Stimulated activated memory B cell treated with anti-CD40 and anti-IgM and Interleukin-4, amounts not matched to agents 10 μg/mL and 1 μg/mL and 100 μg/mL, for 72 hours (primary cell): Measurements from ENCODE around the gene SLX9.

Source experiments
- ATAC-seq: fragments of 150-1000 bp; cut with Tn5 transposase; 2 replicates; pipeline ENCODE4 v1.10.0; 2021
- H3K27ac Mint-ChIP-seq: one replicate; pipeline ENCODE4 v1.8.0; 2022; ENCODE audit warnings: mild to moderate bottlenecking, mixed read lengths
- H3K27me3 Mint-ChIP-seq: one replicate; pipeline ENCODE4 v1.8.0; 2022; ENCODE audit warnings: mixed read lengths
- H3K36me3 Mint-ChIP-seq: one replicate; pipeline ENCODE4 v1.8.0; 2022; ENCODE audit warnings: mixed read lengths
- H3K4me1 Mint-ChIP-seq: one replicate; pipeline ENCODE4 v1.8.0; 2022; ENCODE audit warnings: mixed read lengths
- H3K4me3 Mint-ChIP-seq: one replicate; pipeline ENCODE4 v1.8.0; 2022; ENCODE audit warnings: mild to moderate bottlenecking, moderate library complexity, mixed read lengths
- H3K9me3 Mint-ChIP-seq: one replicate; pipeline ENCODE4 v1.8.0; 2022; ENCODE audit warnings: mixed read lengths

Gene SLX9

GRCh38 chr21:44952116-44952928 lies 12.5 kb downstream of the SLX9 start:
- Mint-ChIP-seq H3K27me3 (no peaks in the 10 kb centered on the region), H3K27ac (peak overlapping the region; percentile 68), H3K4me1 (peaks cover 34% of the 10 kb centered on the region), H3K9me3 (no peaks in the 10 kb centered on the region), H3K36me3 (peaks cover 49% of the 10 kb centered on the region), H3K4me3 (no peak overlapping the region)
- peak; percentile 5 for ATAC-seq

- peak; percentile 10 for ATAC-seq
- Mint-ChIP-seq H3K27ac (peak overlapping the region; percentile 68), H3K36me3 (peaks cover 49% of the 10 kb centered on the region), H3K27me3 (no peaks in the 10 kb centered on the region), H3K4me3 (no peak overlapping the region), H3K4me1 (peaks cover 29% of the 10 kb centered on the region), H3K9me3 (no peaks in the 10 kb centered on the region)
Observed at GRCh38 chr21:44952929-44953627, 13.2 kb downstream of the SLX9 start.

- Mint-ChIP-seq H3K27ac (no peak overlapping the region), H3K4me1 (peaks cover 29% of the 10 kb centered on the region)
Observed at GRCh38 chr21:44953628-44954021, 13.8 kb downstream of the SLX9 start.

GRCh38 chr21:44954281-44954771 lies 14.5 kb downstream of the SLX9 start:
- H3K9me3 Mint-ChIP-seq: no peaks in the 10 kb centered on the region
- H3K27me3 Mint-ChIP-seq: no peaks in the 10 kb centered on the region
- H3K27ac Mint-ChIP-seq: no peak overlapping the region
- no peak overlapping the region for H3K4me3 Mint-ChIP-seq
- ATAC-seq: no peak
- H3K4me1 Mint-ChIP-seq: peaks cover 29% of the 10 kb centered on the region
- peaks cover 48% of the 10 kb centered on the region for H3K36me3 Mint-ChIP-seq

More at GRCh38 chr21:44953628-44954021, 13.8 kb downstream of the SLX9 start:
- H3K4me3 Mint-ChIP-seq: no peak overlapping the region
- no peak for ATAC-seq
- no peaks in the 10 kb centered on the region for H3K27me3 Mint-ChIP-seq
- no peaks in the 10 kb centered on the region for H3K9me3 Mint-ChIP-seq
- H3K36me3 Mint-ChIP-seq: peaks cover 48% of the 10 kb centered on the region

- Mint-ChIP-seq H3K36me3 (peaks cover 48% of the 10 kb centered on the region), H3K27me3 (no peaks in the 10 kb centered on the region), H3K27ac (no peak overlapping the region), H3K4me3 (no peak overlapping the region), H3K4me1 (peaks cover 24% of the 10 kb centered on the region), H3K9me3 (no peaks in the 10 kb centered on the region)
- ATAC-seq: no peak
Observed at GRCh38 chr21:44955141-44955797, 15.4 kb downstream of the SLX9 start.

- peaks cover 52% of the 10 kb centered on the region for H3K36me3 Mint-ChIP-seq
- H3K4me1 Mint-ChIP-seq: peaks cover 24% of the 10 kb centered on the region
- ATAC-seq: no peak
- no peaks in the 10 kb centered on the region for H3K27me3 Mint-ChIP-seq
- H3K4me3 Mint-ChIP-seq: no peak overlapping the region
- H3K27ac Mint-ChIP-seq: no peak overlapping the region
- H3K9me3 Mint-ChIP-seq: no peaks in the 10 kb centered on the region
Observed at GRCh38 chr21:44955798-44956175, 16.0 kb downstream of the SLX9 start.

- no peak for ATAC-seq
- Mint-ChIP-seq H3K36me3 (peaks cover 53% of the 10 kb centered on the region), H3K4me3 (no peak overlapping the region), H3K9me3 (no peaks in the 10 kb centered on the region), H3K4me1 (peaks cover 18% of the 10 kb centered on the region), H3K27ac (no peak overlapping the region), H3K27me3 (no peaks in the 10 kb centered on the region)
Observed at GRCh38 chr21:44956356-44957046, 16.7 kb downstream of the SLX9 start.

- H3K27ac Mint-ChIP-seq: no peak overlapping the region
- H3K36me3 Mint-ChIP-seq: peaks cover 56% of the 10 kb centered on the region
- H3K27me3 Mint-ChIP-seq: no peaks in the 10 kb centered on the region
- peaks cover 15% of the 10 kb centered on the region for H3K4me1 Mint-ChIP-seq
- H3K4me3 Mint-ChIP-seq: no peak overlapping the region
- ATAC-seq: no peak
- no peaks in the 10 kb centered on the region for H3K9me3 Mint-ChIP-seq
Observed at GRCh38 chr21:44957047-44957831, 17.4 kb downstream of the SLX9 start.

- Mint-ChIP-seq H3K27me3 (no peaks in the 10 kb centered on the region), H3K27ac (no peak overlapping the region), H3K4me1 (peaks cover 8% of the 10 kb centered on the region), H3K9me3 (no peaks in the 10 kb centered on the region), H3K4me3 (no peak overlapping the region), H3K36me3 (peaks cover 59% of the 10 kb centered on the region)
- ATAC-seq: no peak
Observed at GRCh38 chr21:44957901-44958451, 18.1 kb downstream of the SLX9 start.

GRCh38 chr21:44958471-44959191 lies 18.8 kb downstream of the SLX9 start:
- ATAC-seq: no peak
- Mint-ChIP-seq H3K4me3 (no peak overlapping the region), H3K27ac (no peak overlapping the region), H3K4me1 (peaks cover 6% of the 10 kb centered on the region), H3K27me3 (no peaks in the 10 kb centered on the region), H3K36me3 (peaks cover 64% of the 10 kb centered on the region), H3K9me3 (no peaks in the 10 kb centered on the region)

GRCh38 chr21:44959376-44960091 lies 19.7 kb downstream of the SLX9 start:
- H3K9me3 Mint-ChIP-seq: no peaks in the 10 kb centered on the region
- peaks cover 11% of the 10 kb centered on the region for H3K4me1 Mint-ChIP-seq

GRCh38 chr21:44960141-44961092 lies 20.6 kb downstream of the SLX9 start:
- peaks cover 17% of the 10 kb centered on the region for H3K4me1 Mint-ChIP-seq
- peaks cover 71% of the 10 kb centered on the region for H3K36me3 Mint-ChIP-seq
- no peak for ATAC-seq
- no peak overlapping the region for H3K4me3 Mint-ChIP-seq
- no peaks in the 10 kb centered on the region for H3K27me3 Mint-ChIP-seq
- no peak overlapping the region for H3K27ac Mint-ChIP-seq
- H3K9me3 Mint-ChIP-seq: no peaks in the 10 kb centered on the region

More at GRCh38 chr21:44959376-44960091, 19.7 kb downstream of the SLX9 start:
- H3K36me3 Mint-ChIP-seq: peaks cover 67% of the 10 kb centered on the region
- H3K27ac Mint-ChIP-seq: no peak overlapping the region
- no peak overlapping the region for H3K4me3 Mint-ChIP-seq
- no peak for ATAC-seq
- no peaks in the 10 kb centered on the region for H3K27me3 Mint-ChIP-seq
